ENCODE results near the gene TMEM258.

The TMEM258 gene

GRCh38 chr11:61739966-61740365, 52.4 kb downstream of the TMEM258 start:
- no peak for DNase-seq (ENCODE audit: low spot score)

GRCh38 chr11:61739413-61739812, 53.0 kb downstream of the TMEM258 start:
- DNase-seq (ENCODE audit: low spot score), result no peak

Data from CD4-positive, alpha-beta T cell treated with Interleukin-6 at 100 ng/mL for 8 hours (primary cell).